Activated CD8-positive, alpha-beta memory T cell treated with anti-CD3 and anti-CD28 coated beads, Interleukin-2, amount 50 U/mL, for 4 hours (primary cell): ENCODE measurements around the gene PIGP.
"Not testable (repeated sequence)": the region's sequence is repeated elsewhere in the genome, so short reads cannot be mapped to it uniquely, and the experiment has no call there.

ENCODE experiments used
- DNase-seq: peaks from one replicate; pipeline ENCODE4 v3.0.0-alpha.2; 2020

The PIGP gene

GRCh38 chr21:37075214-37075770 lies 2.4 kb upstream of the PIGP start:
- no peak for DNase-seq

GRCh38 chr21:37074546-37074945 lies 1.7 kb upstream of the PIGP start:
- DNase-seq = no peak

GRCh38 chr21:37074197-37074510 lies 1.3 kb upstream of the PIGP start:
- DNase-seq = no peak

- peak; percentile 66 for DNase-seq
Measured at GRCh38 chr21:37073417-37074196, 736 bp upstream of the PIGP start.

- peak; percentile 70 for DNase-seq
Measured at GRCh38 chr21:37072274-37072987, 440 bp downstream of the PIGP start.

GRCh38 chr21:37071561-37072273 lies 1.2 kb downstream of the PIGP start:
- no peak for DNase-seq

- DNase-seq = no peak
Measured at GRCh38 chr21:37065561-37066177, 7.2 kb downstream of the PIGP start.

DNA sequence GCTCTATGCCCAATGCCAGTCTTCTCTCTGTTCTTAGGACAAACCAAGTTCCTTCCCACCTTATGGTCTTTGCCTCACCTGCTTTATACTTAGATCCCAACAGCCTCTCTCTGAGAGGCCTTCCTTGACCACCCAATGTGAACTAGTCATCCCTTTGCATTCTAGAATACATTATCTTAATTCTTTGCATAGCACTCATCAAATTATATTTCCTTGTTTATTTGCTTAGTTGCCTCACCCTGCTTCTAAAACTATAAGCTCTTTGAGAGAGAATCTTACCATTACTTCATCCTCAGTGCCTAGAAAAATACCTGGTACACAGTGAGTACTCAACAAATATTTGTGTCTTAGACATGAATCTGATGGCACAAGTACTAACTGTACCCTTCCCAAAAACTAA lies 8.0 kb downstream of the PIGP start:
- DNase-seq = no peak

DNA sequence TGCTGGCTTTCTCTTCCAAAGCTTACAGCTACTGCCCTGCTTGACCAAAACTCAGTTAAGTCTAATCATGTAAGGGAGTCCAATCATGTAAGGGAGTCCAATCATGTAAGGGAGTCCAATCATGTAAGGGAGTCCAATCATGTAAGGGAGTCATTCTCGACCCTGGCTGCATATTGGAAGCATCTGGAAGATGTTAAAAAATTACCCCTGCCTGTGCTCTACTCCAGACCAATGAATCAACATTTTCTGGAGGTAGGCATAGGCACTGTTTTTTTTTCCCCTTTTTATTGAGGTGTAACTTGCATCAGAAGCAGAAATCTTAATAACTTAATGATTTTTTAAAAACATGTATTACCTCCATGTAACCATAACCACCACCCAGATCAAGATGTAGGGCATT lies 9.4 kb downstream of the PIGP start:
- no peak for DNase-seq

DNA sequence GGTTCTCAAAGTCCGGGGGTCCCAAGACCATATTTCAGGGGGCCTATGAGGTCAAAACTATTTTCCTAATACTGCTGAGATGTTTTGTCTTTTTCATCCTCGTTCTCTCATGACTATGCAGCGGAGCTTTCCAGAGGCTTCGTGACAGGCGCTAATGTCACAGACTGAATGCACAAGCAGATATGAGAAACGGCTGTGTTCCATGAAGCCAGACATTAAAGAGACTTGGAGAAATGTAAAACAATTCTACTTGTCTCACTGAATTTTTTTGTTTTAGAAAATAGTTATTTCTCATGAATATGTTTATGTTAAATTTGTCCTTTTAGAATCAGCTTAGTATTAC lies 10.3 kb downstream of the PIGP start:
- no peak for DNase-seq

GRCh38 chr21:37061926-37062592 lies 10.8 kb downstream of the PIGP start:
- no peak for DNase-seq

GRCh38 chr21:37060296-37060695 lies 12.6 kb downstream of the PIGP start:
- DNase-seq = no peak

DNA sequence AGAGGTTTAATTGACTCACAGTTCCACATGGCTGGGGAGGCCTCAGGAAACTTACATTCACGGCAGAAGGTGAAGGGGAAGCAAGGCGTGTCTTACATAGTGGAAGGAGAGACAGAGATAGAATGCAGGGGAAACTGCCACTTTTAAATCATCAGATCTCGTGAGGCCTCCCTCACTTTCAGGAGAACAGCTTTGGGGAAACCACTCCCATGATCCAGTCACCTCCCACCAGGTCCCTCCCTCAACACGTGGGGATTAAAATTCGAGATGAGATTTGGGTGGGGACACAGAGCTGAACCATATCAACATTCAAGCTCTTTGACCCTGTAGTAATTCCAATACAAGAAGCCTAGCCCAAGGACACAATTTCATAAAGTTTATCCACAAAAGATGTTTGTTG lies 13.7 kb downstream of the PIGP start:
- no peak for DNase-seq

DNA sequence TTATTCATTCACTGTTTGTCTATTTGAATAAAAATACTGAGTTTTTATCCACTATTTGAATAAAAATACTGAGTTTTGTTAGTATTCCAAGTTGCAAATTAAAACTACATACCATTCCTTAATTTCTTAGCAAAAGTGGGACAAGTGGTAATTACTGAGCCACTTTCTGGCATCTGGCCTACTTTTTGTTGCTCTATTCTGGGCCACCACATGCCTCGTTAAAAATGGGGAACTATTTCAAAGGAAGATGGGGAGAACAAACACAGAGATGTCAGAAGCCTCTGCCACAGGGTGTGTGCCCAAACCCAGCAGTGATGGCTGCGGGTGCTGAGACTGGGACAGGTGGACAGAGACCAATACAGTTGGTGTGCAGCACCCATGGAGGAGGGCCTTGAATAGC lies 14.6 kb downstream of the PIGP start:
- DNase-seq = no peak

- no peak for DNase-seq
Measured at GRCh38 chr21:37057614-37058013, 15.3 kb downstream of the PIGP start.

DNA sequence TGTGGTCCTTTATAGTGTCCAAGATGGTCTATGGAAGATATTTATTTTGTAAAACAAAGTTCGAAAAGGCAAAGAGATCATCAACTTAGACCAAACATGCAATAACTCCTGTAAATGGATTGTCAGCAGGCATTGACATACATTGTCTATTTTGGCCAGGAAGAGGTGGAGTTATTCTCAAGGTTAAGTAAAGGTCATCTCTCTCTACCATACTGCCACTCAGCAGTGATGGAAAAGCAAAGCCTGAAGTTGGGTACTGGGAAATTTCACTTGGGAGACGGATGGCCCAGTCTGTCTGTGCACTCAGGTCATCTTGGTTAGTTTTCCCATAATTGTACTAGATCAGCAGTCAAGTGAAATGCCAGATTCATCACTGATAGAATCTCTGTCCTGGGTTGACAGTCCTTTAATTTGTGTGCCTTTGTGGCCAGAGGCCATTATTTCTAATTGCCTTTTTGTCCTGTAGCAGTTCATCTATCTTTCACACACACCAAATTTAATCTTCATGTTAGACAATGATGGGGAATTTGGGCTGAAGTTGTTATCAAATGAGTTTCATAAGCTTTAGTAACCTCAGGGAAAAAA lies 17.5 kb downstream of the PIGP start:
- DNase-seq = no peak

- DNase-seq = not testable (repeated sequence)
Measured at GRCh38 chr21:37049741-37050140, 23.1 kb downstream of the PIGP start.

GRCh38 chr21:37047079-37047478 lies 25.8 kb downstream of the PIGP start:
- DNase-seq = no peak

GRCh38 chr21:37045556-37045955 lies 27.3 kb downstream of the PIGP start:
- no peak for DNase-seq

DNA sequence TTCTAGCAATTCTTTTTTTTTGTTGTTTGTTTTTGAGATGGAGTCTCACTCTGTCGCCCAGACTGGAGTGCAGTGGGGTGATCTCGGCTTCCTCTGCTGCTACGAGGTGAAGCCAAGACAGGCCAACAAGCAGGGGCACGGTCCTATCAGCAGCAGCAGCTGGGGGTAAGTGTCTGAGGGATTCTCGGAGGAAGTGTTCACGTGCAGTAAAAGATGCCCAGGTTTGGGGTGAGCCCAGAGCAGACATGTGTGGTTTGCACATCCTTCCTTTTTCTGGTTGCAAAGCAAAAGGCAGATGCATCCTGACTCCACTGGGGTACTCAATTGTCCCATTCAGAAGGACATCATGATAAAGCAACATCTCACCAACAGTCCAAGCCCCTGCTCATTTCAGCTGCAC lies 27.7 kb downstream of the PIGP start:
- DNase-seq = no peak

DNA sequence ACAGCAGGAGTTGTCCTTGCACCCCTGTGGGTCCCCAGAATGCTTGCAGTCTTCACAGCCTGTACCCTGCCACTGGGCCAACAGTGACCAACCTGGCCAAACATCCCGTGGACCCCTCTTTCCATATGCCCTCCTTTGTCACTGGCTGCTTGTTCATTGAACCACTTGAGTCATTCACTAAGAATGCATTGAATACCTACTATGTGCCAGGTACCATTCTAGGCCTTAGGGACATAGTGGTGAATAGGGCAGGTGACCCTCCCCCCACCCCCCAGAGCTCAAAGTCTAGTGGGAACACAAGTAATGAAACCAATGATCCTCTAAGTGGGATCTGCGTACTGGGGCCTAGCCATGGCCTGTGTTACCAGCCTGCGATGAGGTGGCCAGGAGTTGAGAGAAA lies 28.2 kb downstream of the PIGP start:
- no peak for DNase-seq

DNA sequence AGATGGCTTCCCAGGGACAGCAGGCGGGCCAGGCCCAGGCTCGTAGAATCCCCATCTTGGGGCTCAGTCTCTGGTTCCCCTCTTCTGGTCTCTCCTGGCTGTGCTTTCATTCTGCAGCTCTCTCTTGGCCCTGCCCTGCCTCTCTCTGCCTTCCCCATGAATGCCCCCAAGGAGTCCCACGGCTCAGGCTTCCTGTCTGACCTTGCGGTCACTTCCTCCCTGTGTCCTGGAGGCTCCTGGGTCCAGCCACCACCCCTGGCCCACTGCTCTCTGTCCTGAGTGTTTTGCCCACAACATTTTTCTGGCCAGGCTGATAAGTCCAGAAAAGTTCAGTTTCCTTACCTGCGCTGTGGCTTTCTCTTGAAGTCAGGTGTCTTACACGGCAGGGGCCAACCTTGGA lies 29.1 kb downstream of the PIGP start:
- DNase-seq = no peak
